Astrocyte (in vitro differentiated cells and primary cell): ENCODE measurements around the gene CACNB2. TPM values are rescaled to one million over a fixed set of nuclear protein-coding genes. Genes with fewer than 3 reads are reported as not detected.

ENCODE experiments used
- DNase-seq: peaks from one replicate; pipeline ENCODE4 v3.0.0-alpha.2; 2010; ENCODE audit warnings: low read depth
- FAIRE-seq: peaks from 2 replicates; lab custom pipeline; 2011; peaks lifted over from hg19 to GRCh38; lab: Jason Lieb, UNC
- H2AFZ ChIP-seq: 2 replicates; pipeline ENCODE4 v1.6.0; 2012; ENCODE audit warnings: low read depth, low read length, inconsistent platforms
- H3K27ac ChIP-seq: 2 replicates; pipeline ENCODE4 v1.5.1; 2011; ENCODE audit warnings: low read depth, low read length, inconsistent platforms
- H3K27me3 ChIP-seq: 2 replicates; pipeline ENCODE4 v1.6.0; 2011; ENCODE audit warnings: low read length, inconsistent platforms; ENCODE audit not compliant: insufficient read depth
- H3K36me3 ChIP-seq: 2 replicates; pipeline ENCODE4 v1.5.1; 2011; ENCODE audit warnings: low read length, inconsistent platforms; ENCODE audit not compliant: insufficient read depth
- H3K4me1 ChIP-seq: 2 replicates; pipeline ENCODE4 v1.5.1; 2011; ENCODE audit warnings: low read length, inconsistent platforms; ENCODE audit not compliant: insufficient read depth
- H3K4me2 ChIP-seq: 2 replicates; pipeline ENCODE4 v1.6.0; 2012; ENCODE audit warnings: low read length, inconsistent platforms
- H3K4me3 ChIP-seq: 2 replicates; pipeline ENCODE4 v1.5.1; 2011; ENCODE audit warnings: low read depth, mild to moderate bottlenecking, low read length, inconsistent platforms; ENCODE audit not compliant: insufficient read depth
- H3K79me2 ChIP-seq: 2 replicates; pipeline ENCODE4 v1.6.0; 2012; ENCODE audit warnings: mild to moderate bottlenecking, low read length, inconsistent platforms; ENCODE audit not compliant: insufficient read depth
- H3K9ac ChIP-seq: 2 replicates; pipeline ENCODE4 v1.6.0; 2012; ENCODE audit warnings: mild to moderate bottlenecking, low read length, inconsistent platforms
- H3K9me3 ChIP-seq: 2 replicates; pipeline ENCODE4 v1.5.1; 2012; ENCODE audit warnings: low read depth, mild to moderate bottlenecking, low read length, inconsistent platforms; ENCODE audit not compliant: insufficient read depth
- H4K20me1 ChIP-seq: 2 replicates; pipeline ENCODE4 v1.6.0; 2012; ENCODE audit warnings: low read length, inconsistent platforms; ENCODE audit not compliant: insufficient read depth
- H3K27ac Mint-ChIP-seq: one replicate; pipeline ENCODE4 v1.8.0; 2021; ENCODE audit warnings: mild to moderate bottlenecking, mixed read lengths; ENCODE audit not compliant: unreplicated experiment
- H3K27me3 Mint-ChIP-seq: one replicate; pipeline ENCODE4 v1.8.0; 2021; ENCODE audit warnings: low read depth, mixed read lengths; ENCODE audit not compliant: unreplicated experiment
- H3K36me3 Mint-ChIP-seq: one replicate; pipeline ENCODE4 v1.8.0; 2021; ENCODE audit warnings: low read depth, mixed read lengths; ENCODE audit not compliant: unreplicated experiment
- H3K4me1 Mint-ChIP-seq: one replicate; pipeline ENCODE4 v1.8.0; 2021; ENCODE audit warnings: low read depth, mixed read lengths; ENCODE audit not compliant: unreplicated experiment
- H3K4me3 Mint-ChIP-seq: one replicate; pipeline ENCODE4 v1.8.0; 2021; ENCODE audit warnings: mild to moderate bottlenecking, moderate library complexity, mixed read lengths; ENCODE audit not compliant: unreplicated experiment
- H3K9me3 Mint-ChIP-seq: one replicate; pipeline ENCODE4 v1.8.0; 2021; ENCODE audit warnings: mild to moderate bottlenecking, mixed read lengths; ENCODE audit not compliant: unreplicated experiment
- EZH2 ChIP-seq: IDR thresholded peaks from 2 replicates; pipeline ENCODE4 v1.6.1; 2012; ENCODE audit warnings: mild to moderate bottlenecking, low read length, inconsistent platforms; ENCODE audit not compliant: insufficient read depth
- total RNA-seq: library from RNA; stranded (reverse); gene quantifications from 2 replicates; pipeline ENCODE4 v1.2.1, GENCODE V29; 2021
- TF ChIP-seq, protein P1 (sequence below): IDR thresholded peaks from 2 replicates; pipeline ENCODE4 v1.5.1; 2011; ENCODE audit warnings: low read depth, mild to moderate bottlenecking, inconsistent platforms, low read length, moderate library complexity; ENCODE audit not compliant: insufficient read depth

CACNB2 gene
- total RNA-seq, 1 donor from 2014 or later, result 0.66 TPM

DNA sequence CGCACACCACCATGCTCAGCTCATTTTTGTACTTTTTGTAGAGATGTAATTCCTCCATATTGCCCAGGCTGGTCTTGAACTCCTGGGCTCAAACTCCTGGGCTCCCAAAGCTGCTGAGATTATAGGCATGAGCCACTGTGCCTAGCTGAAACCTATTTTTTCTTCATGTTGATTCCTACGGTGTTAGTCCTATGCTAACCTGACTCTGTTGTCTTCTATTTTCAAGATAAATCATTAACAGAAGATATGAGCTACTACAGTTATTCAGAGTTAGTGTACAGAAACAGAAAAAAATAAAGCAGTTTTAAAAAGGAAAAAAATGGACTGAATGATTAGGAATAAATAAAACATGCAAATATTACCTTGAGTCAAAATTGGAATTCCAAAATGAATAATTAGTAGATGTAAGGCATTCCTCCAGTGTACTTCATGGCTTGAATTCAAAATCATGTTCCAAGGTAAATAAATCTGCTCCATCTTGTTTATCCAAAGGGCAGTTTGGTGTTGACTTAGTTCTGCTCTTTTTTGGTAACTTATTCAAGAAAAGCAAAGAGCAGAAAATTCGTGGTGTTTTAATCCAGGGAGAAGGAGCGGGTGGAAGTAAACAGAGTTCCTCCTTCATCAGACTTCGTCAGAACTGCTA lies 185.8 kb downstream of the CACNB2 start:
- no peaks in the 10 kb centered on the region for H4K20me1 ChIP-seq
- Mint-ChIP-seq H3K4me1 (no peaks in the 10 kb centered on the region), H3K36me3 (no peaks in the 10 kb centered on the region), H3K4me3 (no peak overlapping the region), H3K27me3 (no peaks in the 10 kb centered on the region), H3K9me3 (no peaks in the 10 kb centered on the region), H3K27ac (no peak overlapping the region)
- no peaks in the 10 kb centered on the region for H3K27me3 ChIP-seq
- no peaks in the 10 kb centered on the region for H3K36me3 ChIP-seq
- TF ChIP-seq, protein P1, sequence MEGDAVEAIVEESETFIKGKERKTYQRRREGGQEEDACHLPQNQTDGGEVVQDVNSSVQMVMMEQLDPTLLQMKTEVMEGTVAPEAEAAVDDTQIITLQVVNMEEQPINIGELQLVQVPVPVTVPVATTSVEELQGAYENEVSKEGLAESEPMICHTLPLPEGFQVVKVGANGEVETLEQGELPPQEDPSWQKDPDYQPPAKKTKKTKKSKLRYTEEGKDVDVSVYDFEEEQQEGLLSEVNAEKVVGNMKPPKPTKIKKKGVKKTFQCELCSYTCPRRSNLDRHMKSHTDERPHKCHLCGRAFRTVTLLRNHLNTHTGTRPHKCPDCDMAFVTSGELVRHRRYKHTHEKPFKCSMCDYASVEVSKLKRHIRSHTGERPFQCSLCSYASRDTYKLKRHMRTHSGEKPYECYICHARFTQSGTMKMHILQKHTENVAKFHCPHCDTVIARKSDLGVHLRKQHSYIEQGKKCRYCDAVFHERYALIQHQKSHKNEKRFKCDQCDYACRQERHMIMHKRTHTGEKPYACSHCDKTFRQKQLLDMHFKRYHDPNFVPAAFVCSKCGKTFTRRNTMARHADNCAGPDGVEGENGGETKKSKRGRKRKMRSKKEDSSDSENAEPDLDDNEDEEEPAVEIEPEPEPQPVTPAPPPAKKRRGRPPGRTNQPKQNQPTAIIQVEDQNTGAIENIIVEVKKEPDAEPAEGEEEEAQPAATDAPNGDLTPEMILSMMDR, result no peak
- TF ChIP-seq EZH2, result no peak
- H3K4me1 ChIP-seq, result no peaks in the 10 kb centered on the region
- H3K27ac ChIP-seq, result no peak overlapping the region
- DNase-seq (peak; percentile 10), FAIRE-seq (no peak)
- no peak overlapping the region for H2AFZ ChIP-seq
- no peaks in the 10 kb centered on the region for H3K79me2 ChIP-seq
- no peak overlapping the region for H3K4me3 ChIP-seq
- no peak overlapping the region for H3K4me2 ChIP-seq
- no peaks in the 10 kb centered on the region for H3K9me3 ChIP-seq
- no peak overlapping the region for H3K9ac ChIP-seq

DNA sequence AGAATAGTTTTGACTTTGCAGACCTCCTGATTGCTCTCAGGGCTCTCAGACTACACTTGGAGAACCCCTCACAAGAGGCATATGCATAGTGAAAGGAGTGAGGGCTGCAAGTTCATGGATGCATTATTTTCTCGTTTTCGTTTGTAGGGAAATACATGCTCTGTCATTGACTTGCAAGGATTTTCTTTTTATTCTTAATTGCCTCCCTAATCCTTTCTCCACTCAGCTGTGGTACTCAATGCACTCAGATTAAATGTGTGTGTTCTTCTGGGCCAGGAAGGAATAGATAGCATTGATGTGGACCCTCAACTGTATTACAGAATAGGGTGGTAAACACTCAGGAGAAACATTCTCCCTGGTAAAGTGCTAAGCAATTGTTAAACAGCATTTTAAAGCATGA lies 188.7 kb downstream of the CACNB2 start:
- H3K9me3 ChIP-seq, result no peaks in the 10 kb centered on the region
- H3K4me1 Mint-ChIP-seq, result no peaks in the 10 kb centered on the region
- H3K27ac ChIP-seq, result no peak overlapping the region
- no peak overlapping the region for H2AFZ ChIP-seq
- no peaks in the 10 kb centered on the region for H3K79me2 ChIP-seq
- no peaks in the 10 kb centered on the region for H3K27me3 Mint-ChIP-seq
- DNase-seq (no peak), FAIRE-seq (no peak)
- no peak overlapping the region for H3K9ac ChIP-seq
- H3K36me3 ChIP-seq, result no peaks in the 10 kb centered on the region
- no peak overlapping the region for H3K4me2 ChIP-seq
- H3K36me3 Mint-ChIP-seq, result no peaks in the 10 kb centered on the region
- no peak overlapping the region for H3K4me3 Mint-ChIP-seq
- H3K27ac Mint-ChIP-seq, result no peak overlapping the region
- no peak for TF ChIP-seq EZH2
- TF ChIP-seq, protein P1, result no peak
- no peaks in the 10 kb centered on the region for H3K27me3 ChIP-seq
- H4K20me1 ChIP-seq, result no peaks in the 10 kb centered on the region
- no peaks in the 10 kb centered on the region for H3K9me3 Mint-ChIP-seq
- no peak overlapping the region for H3K4me3 ChIP-seq
- H3K4me1 ChIP-seq, result no peaks in the 10 kb centered on the region

DNA sequence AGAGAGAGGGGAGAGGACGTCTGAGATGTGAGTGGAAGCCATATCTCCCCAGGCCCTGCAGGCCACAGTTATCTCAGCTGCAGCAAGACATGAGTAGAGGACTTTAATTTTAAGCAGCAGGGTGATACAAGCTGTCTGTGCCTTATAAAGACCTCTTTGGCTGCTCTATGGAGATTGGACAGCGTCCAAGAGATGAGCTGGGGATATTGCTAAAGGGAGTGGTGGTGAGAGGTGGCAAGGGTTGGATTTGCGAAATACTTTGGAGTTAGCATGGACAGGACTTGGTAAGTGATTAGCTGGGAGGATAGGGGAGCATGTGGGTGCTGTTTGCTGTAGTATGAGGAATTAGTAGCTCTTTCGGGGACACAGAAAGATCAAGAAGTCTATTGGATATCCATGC lies 191.8 kb downstream of the CACNB2 start:
- Histone ChIP-seq H3K4me1 (no peaks in the 10 kb centered on the region), H3K27me3 (no peaks in the 10 kb centered on the region), H3K79me2 (no peaks in the 10 kb centered on the region), H3K27ac (no peak overlapping the region), H3K4me2 (no peak overlapping the region), H3K36me3 (no peaks in the 10 kb centered on the region), H2AFZ (no peak overlapping the region), H3K9ac (no peak overlapping the region), H4K20me1 (no peaks in the 10 kb centered on the region), H3K9me3 (no peaks in the 10 kb centered on the region), H3K4me3 (no peak overlapping the region)
- no peak overlapping the region for H3K27ac Mint-ChIP-seq
- no peak overlapping the region for H3K4me3 Mint-ChIP-seq
- H3K27me3 Mint-ChIP-seq, result no peaks in the 10 kb centered on the region
- no peak for DNase-seq
- no peaks in the 10 kb centered on the region for H3K36me3 Mint-ChIP-seq
- H3K9me3 Mint-ChIP-seq, result no peaks in the 10 kb centered on the region
- H3K4me1 Mint-ChIP-seq, result no peaks in the 10 kb centered on the region
- no peak for TF ChIP-seq EZH2
- TF ChIP-seq, protein P1, result no peak
- FAIRE-seq, result no peak
